Esophagus squamous epithelium (tissue), 5 donors: ENCODE results near the gene WNT5A. TPM values are rescaled to one million over a fixed set of nuclear protein-coding genes. Genes with fewer than 3 reads are reported as not detected.

Experiments
- DNase-seq: peaks from one replicate; lab custom pipeline; 2025; lab: John Stamatoyannopoulos, UW
- H3K27ac ChIP-seq, 4 donors: fragments of 200-600 bp; sonication (generic); one replicate each; pipeline ENCODE4 v1.5.1; 2016 to 2019; ENCODE audit warnings: mild to moderate bottlenecking in 1 of 4
- H3K27me3 ChIP-seq, 4 donors: fragments of 200-600 bp; sonication (generic); 1 replicate in 3 of 4; 2 replicates in 1 of 4; pipeline versions ENCODE4 v1.5.1 to v1.6.0; 2017 to 2021; ENCODE audit warnings: antibody characterized with exemption in 1 of 4
- H3K36me3 ChIP-seq, 3 donors: fragments of 200-600 bp; sonication (generic); one replicate each; pipeline ENCODE4 v1.5.1; 2016 to 2019
- H3K4me1 ChIP-seq, 3 donors: fragments of 200-600 bp; sonication (generic); one replicate each; pipeline ENCODE4 v1.5.1; 2017 to 2019
- H3K4me3 ChIP-seq, 4 donors: fragments of 200-600 bp; sonication (generic); 1 replicate in 3 of 4; 2 replicates in 1 of 4; pipeline ENCODE4 v1.5.1; 2016 to 2019; ENCODE audit warnings: mild to moderate bottlenecking in 2 of 4, moderate library complexity in 1 of 4
- H3K9me3 ChIP-seq, 3 donors: fragments of 200-600 bp; sonication (generic); one replicate each; pipeline ENCODE4 v1.5.1; 2016 to 2019
- POLR2A ChIP-seq, 4 donors: fragments of 450-650 bp; IDR thresholded peaks; one replicate each; pipeline ENCODE4 v1.6.1; 2017; ENCODE audit warnings: antibody characterized with exemption in 4 of 4, mild to moderate bottlenecking in 4 of 4, moderate library complexity in 3 of 4
- WGBS, 2 donors: methylation state at CpG; one replicate each; pipeline ENCODE4 v1.1.5; 2018; 5-methylcytosine and 5-hydroxymethylcytosine counted together
- intact Hi-C: fragments of 100-400 bp; cut with DNase I; formaldehyde crosslinking; loops from one replicate; pipeline ENCODE4 v1.15.0; 2022
- total RNA-seq, 4 donors: library from RNA; depleted of rRNA; stranded (reverse); fragments of >200 nt; gene quantifications; one replicate each; pipeline ENCODE4 v1.1.0, GENCODE V29; 2016
- TF ChIP-seq, protein P1 (sequence below), 6 experiments: fragments of 450-650 bp in 4 of 6; fragments of 200-600 bp in 2 of 6; sonication (generic) in 2 of 6; IDR thresholded peaks; one replicate each; pipeline ENCODE4 v1.5.1; 2016 to 2019; ENCODE audit warnings: antibody characterized with exemption in 6 of 6, mild to moderate bottlenecking in 4 of 6, moderate library complexity in 4 of 6
- donor health status: DM: yes; HTN: yes; CAD: no.

WNT5A gene
- total RNA-seq, 4 donors from 2014 or later: 15.8 to 90.4 (median 30.7) TPM

GRCh38 chr3:55423782-55424181 lies 63.3 kb downstream of the WNT5A start:
- Histone ChIP-seq H3K27me3 (no peaks in the 10 kb centered on the region), H3K4me3 (no peak overlapping the region), H3K36me3 (no peaks in the 10 kb centered on the region), H3K9me3 (no peaks in the 10 kb centered on the region), H3K27ac (no peak overlapping the region), H3K4me1 (no peaks in the 10 kb centered on the region)
- intact Hi-C loops: no loop called here
- TF ChIP-seq, protein P1, sequence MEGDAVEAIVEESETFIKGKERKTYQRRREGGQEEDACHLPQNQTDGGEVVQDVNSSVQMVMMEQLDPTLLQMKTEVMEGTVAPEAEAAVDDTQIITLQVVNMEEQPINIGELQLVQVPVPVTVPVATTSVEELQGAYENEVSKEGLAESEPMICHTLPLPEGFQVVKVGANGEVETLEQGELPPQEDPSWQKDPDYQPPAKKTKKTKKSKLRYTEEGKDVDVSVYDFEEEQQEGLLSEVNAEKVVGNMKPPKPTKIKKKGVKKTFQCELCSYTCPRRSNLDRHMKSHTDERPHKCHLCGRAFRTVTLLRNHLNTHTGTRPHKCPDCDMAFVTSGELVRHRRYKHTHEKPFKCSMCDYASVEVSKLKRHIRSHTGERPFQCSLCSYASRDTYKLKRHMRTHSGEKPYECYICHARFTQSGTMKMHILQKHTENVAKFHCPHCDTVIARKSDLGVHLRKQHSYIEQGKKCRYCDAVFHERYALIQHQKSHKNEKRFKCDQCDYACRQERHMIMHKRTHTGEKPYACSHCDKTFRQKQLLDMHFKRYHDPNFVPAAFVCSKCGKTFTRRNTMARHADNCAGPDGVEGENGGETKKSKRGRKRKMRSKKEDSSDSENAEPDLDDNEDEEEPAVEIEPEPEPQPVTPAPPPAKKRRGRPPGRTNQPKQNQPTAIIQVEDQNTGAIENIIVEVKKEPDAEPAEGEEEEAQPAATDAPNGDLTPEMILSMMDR (IDR thresholded peaks at IDR 0.05): no peak
- DNase-seq: no peak
- 50 to 84% methylated on average over 3 to 5 of the region's 5 CpGs for WGBS, 2 donors

- no peak for TF ChIP-seq POLR2A (IDR thresholded peaks at IDR 0.05)
- TF ChIP-seq, protein P1 (IDR thresholded peaks at IDR 0.05): no peak
- WGBS, 2 donors: 93 to 96% methylated on average over 1 of the region's 1 CpG
- no peaks in the 10 kb centered on the region for H3K27me3 ChIP-seq
- DNase-seq: no peak
- H3K4me1 ChIP-seq: no peaks in the 10 kb centered on the region
- H3K4me3 ChIP-seq: no peak overlapping the region
- no peaks in the 10 kb centered on the region for H3K36me3 ChIP-seq
- H3K27ac ChIP-seq: no peak overlapping the region
- intact Hi-C loops: no loop called here
- H3K9me3 ChIP-seq: no peaks in the 10 kb centered on the region
These were observed 69.9 kb downstream of the WNT5A start for GRCh38 chr3:55417211-55417610.

DNA sequence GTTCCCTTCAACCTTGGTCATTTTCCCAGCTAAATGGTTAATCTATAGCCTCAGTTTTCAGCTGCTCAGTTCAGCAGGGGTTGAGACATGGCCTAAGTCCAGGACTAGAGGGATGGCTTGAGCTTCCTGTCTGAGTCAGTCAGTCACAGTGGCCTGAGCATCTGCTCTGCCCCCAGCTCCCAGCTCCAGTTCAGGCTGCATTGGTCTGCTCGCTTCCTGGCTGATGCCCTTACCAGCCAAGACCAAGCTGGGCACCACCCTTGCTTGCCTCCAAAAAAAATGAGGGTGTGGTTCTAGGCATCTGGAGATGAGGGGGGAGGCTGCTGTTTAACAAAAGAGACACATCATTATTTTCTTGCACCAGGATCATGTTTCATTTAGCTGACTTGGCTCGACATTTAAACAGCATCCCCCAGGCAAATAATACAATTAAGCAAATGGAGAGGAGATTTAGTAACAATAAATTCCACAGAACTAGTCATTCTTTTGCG lies 70.7 kb downstream of the WNT5A start:
- H3K9me3 ChIP-seq: no peaks in the 10 kb centered on the region
- no peaks in the 10 kb centered on the region for H3K27me3 ChIP-seq
- H3K4me1 ChIP-seq: no peaks in the 10 kb centered on the region
- intact Hi-C loops: no loop called here
- DNase-seq: no peak
- no peak for TF ChIP-seq POLR2A (IDR thresholded peaks at IDR 0.05)
- TF ChIP-seq, protein P1 (IDR thresholded peaks at IDR 0.05): no peak
- H3K36me3 ChIP-seq: no peaks in the 10 kb centered on the region
- H3K4me3 ChIP-seq: no peak overlapping the region
- 27 to 29% methylated on average over 2 to 3 of the region's 3 CpGs for whole genome bisulfite sequencing, 2 donors
- H3K27ac ChIP-seq: no peak overlapping the region
